ENCODE measurements around the gene GNA14. TPM values are rescaled to one million over a fixed set of nuclear protein-coding genes. Genes with fewer than 3 reads are reported as not detected.

GNA14 gene
- total RNA-seq, 2 experiments from 2014 or later, result not detected

- POLR2A ChIA-PET, result no interaction called here
These were observed 131.3 kb downstream of the GNA14 start for GRCh38 chr9:77516781-77517180.

GRCh38 chr9:77514886-77515711, 133.0 kb downstream of the GNA14 start:
- ChIA-PET CTCF (ENCODE audit: unreplicated experiment) (no interaction called here), POLR2A (no interaction called here)
- BruUV-seq (replicated peaks), result no TSS peak
- H3K4me1 ChIP-seq (ENCODE audit: insufficient read depth, low read length, poor library complexity, severe bottlenecking), result no peaks in the 10 kb centered on the region
- H4K20me1 ChIP-seq (ENCODE audit: insufficient read depth, low read length), result no peaks in the 10 kb centered on the region
- intact Hi-C loops (cut with micrococcal nuclease; ENCODE audit: unreplicated experiment), result no loop called here
- no peaks in the 10 kb centered on the region for H3K36me3 ChIP-seq (ENCODE audit: insufficient read depth, low read length)
- H3K79me2 ChIP-seq (ENCODE audit: insufficient read depth, low read depth, low read length), result no peaks in the 10 kb centered on the region
- H3K9me2 ChIP-seq (ENCODE audit: insufficient read depth, low read length), result no peaks in the 10 kb centered on the region
- H3K4me2 ChIP-seq (ENCODE audit: low read length), result no peak overlapping the region
- no peak overlapping the region for H3K27ac ChIP-seq (ENCODE audit: low read depth, low read length, poor library complexity, severe bottlenecking)
- H3K4me3 ChIP-seq (ENCODE audit: low read depth, low read length, poor library complexity, severe bottlenecking), result no peak overlapping the region
- no peak for DNase-seq (ENCODE audit: low spot score)
- no peak overlapping the region for H2AFZ ChIP-seq (ENCODE audit: low read length)
- TF ChIP-seq CTCF (conservative IDR thresholded peaks at IDR 0.05; ENCODE audit: low read length) (no peak), EZH2phosphoT487 (IDR thresholded peaks at IDR 0.05; ENCODE audit: borderline replicate concordance, low read depth, low read length) (no peak)
- H3K9me3 ChIP-seq (ENCODE audit: low read length), result no peaks in the 10 kb centered on the region

More at GRCh38 chr9:77516781-77517180, 131.3 kb downstream of the GNA14 start:
- CTCF ChIA-PET (ENCODE audit: unreplicated experiment), result no interaction called here
- H3K79me2 ChIP-seq (ENCODE audit: insufficient read depth, low read depth, low read length), result no peaks in the 10 kb centered on the region
- H3K4me1 ChIP-seq (ENCODE audit: insufficient read depth, low read length, poor library complexity, severe bottlenecking), result no peaks in the 10 kb centered on the region
- no peak overlapping the region for H3K4me3 ChIP-seq (ENCODE audit: low read depth, low read length, poor library complexity, severe bottlenecking)
- intact Hi-C loops (cut with micrococcal nuclease; ENCODE audit: unreplicated experiment), result no loop called here
- H4K20me1 ChIP-seq (ENCODE audit: insufficient read depth, low read length), result no peaks in the 10 kb centered on the region
- H3K4me2 ChIP-seq (ENCODE audit: low read length), result no peak overlapping the region
- TF ChIP-seq EZH2phosphoT487 (IDR thresholded peaks at IDR 0.05; ENCODE audit: borderline replicate concordance, low read depth, low read length) (no peak), CTCF (conservative IDR thresholded peaks at IDR 0.05; ENCODE audit: low read length) (no peak)
- no peaks in the 10 kb centered on the region for H3K9me2 ChIP-seq (ENCODE audit: insufficient read depth, low read length)
- no peak overlapping the region for H2AFZ ChIP-seq (ENCODE audit: low read length)
- H3K9me3 ChIP-seq (ENCODE audit: low read length), result no peaks in the 10 kb centered on the region
- no TSS peak for BruUV-seq (replicated peaks)
- H3K36me3 ChIP-seq (ENCODE audit: insufficient read depth, low read length), result no peaks in the 10 kb centered on the region
- DNase-seq (ENCODE audit: low spot score), result no peak
- H3K27ac ChIP-seq (ENCODE audit: low read depth, low read length, poor library complexity, severe bottlenecking), result no peak overlapping the region

- no TSS peak for BruUV-seq (replicated peaks)
- DNase-seq (ENCODE audit: low spot score), result no peak
These were observed 134.7 kb downstream of the GNA14 start for GRCh38 chr9:77513457-77513856.

More at GRCh38 chr9:77513457-77513856, 134.7 kb downstream of the GNA14 start:
- H3K4me2 ChIP-seq (ENCODE audit: low read length), result no peak overlapping the region
- H3K4me3 ChIP-seq (ENCODE audit: low read depth, low read length, poor library complexity, severe bottlenecking), result no peak overlapping the region
- no peak for TF ChIP-seq EZH2phosphoT487 (IDR thresholded peaks at IDR 0.05; ENCODE audit: borderline replicate concordance, low read depth, low read length)
- TF ChIP-seq CTCF (conservative IDR thresholded peaks at IDR 0.05; ENCODE audit: low read length), result no peak
- H3K27ac ChIP-seq (ENCODE audit: low read depth, low read length, poor library complexity, severe bottlenecking), result no peak overlapping the region
- H3K36me3 ChIP-seq (ENCODE audit: insufficient read depth, low read length), result no peaks in the 10 kb centered on the region
- H3K4me1 ChIP-seq (ENCODE audit: insufficient read depth, low read length, poor library complexity, severe bottlenecking), result no peaks in the 10 kb centered on the region
- POLR2A ChIA-PET, result no interaction called here
- H3K9me2 ChIP-seq (ENCODE audit: insufficient read depth, low read length), result no peaks in the 10 kb centered on the region
- CTCF ChIA-PET (ENCODE audit: unreplicated experiment), result no interaction called here
- intact Hi-C loops (cut with micrococcal nuclease; ENCODE audit: unreplicated experiment), result no loop called here
- H3K79me2 ChIP-seq (ENCODE audit: insufficient read depth, low read depth, low read length), result no peaks in the 10 kb centered on the region
- no peaks in the 10 kb centered on the region for H4K20me1 ChIP-seq (ENCODE audit: insufficient read depth, low read length)
- no peaks in the 10 kb centered on the region for H3K9me3 ChIP-seq (ENCODE audit: low read length)
- H2AFZ ChIP-seq (ENCODE audit: low read length), result no peak overlapping the region

Data from OCI-LY7 (cell line).